M059J (cell line): ENCODE results near the gene ROBO2. TPM values are rescaled to one million over a fixed set of nuclear protein-coding genes. Genes with fewer than 3 reads are reported as not detected.

Source experiments
- DNase-seq: peaks from one replicate; pipeline ENCODE4 v3.0.0-alpha.2; 2012; ENCODE audit warnings: low read depth
- total RNA-seq: library from RNA; depleted of rRNA; stranded (reverse); fragments of >200 nt; shearing (Covaris generic); gene quantifications from 2 replicates; pipeline ENCODE4 v1.2.3, GENCODE V29; 2014

Gene ROBO2
- total RNA-seq, 1 experiment from 2014 or later = not detected

GRCh38 chr3:77489216-77489615 is 449.3 kb downstream of the ROBO2 start:
- DNase-seq = no peak

- DNase-seq = no peak
Measured at GRCh38 chr3:77491961-77492360, 452.1 kb downstream of the ROBO2 start.

- no peak for DNase-seq
Measured at GRCh38 chr3:77500721-77501120, 460.8 kb downstream of the ROBO2 start.

GRCh38 chr3:77506384-77506783 is 466.5 kb downstream of the ROBO2 start:
- no peak for DNase-seq

- no peak for DNase-seq
Measured at GRCh38 chr3:77513542-77513941, 473.6 kb downstream of the ROBO2 start.

GRCh38 chr3:77514766-77515165 is 474.9 kb downstream of the ROBO2 start:
- DNase-seq = no peak

GRCh38 chr3:77524463-77524862 is 484.6 kb downstream of the ROBO2 start:
- no peak for DNase-seq

GRCh38 chr3:77524946-77525682 is 485.2 kb downstream of the ROBO2 start:
- no peak for DNase-seq

- no peak for DNase-seq
Measured at GRCh38 chr3:77526573-77527113, 486.7 kb downstream of the ROBO2 start.

GRCh38 chr3:77529522-77529921 is 489.6 kb downstream of the ROBO2 start:
- no peak for DNase-seq

GRCh38 chr3:77530870-77531269 is 491.0 kb downstream of the ROBO2 start:
- no peak for DNase-seq

- DNase-seq = no peak
Measured at GRCh38 chr3:77535116-77535515, 495.2 kb downstream of the ROBO2 start.

- no peak for DNase-seq
Measured at GRCh38 chr3:77536038-77536775, 496.3 kb downstream of the ROBO2 start.

- no peak for DNase-seq
Measured at GRCh38 chr3:77539014-77539413, 499.1 kb downstream of the ROBO2 start.

- DNase-seq = no peak
Measured at GRCh38 chr3:77539677-77540076, 499.8 kb downstream of the ROBO2 start.

- DNase-seq = no peak
Measured at GRCh38 chr3:77541203-77541922, 501.5 kb downstream of the ROBO2 start.

GRCh38 chr3:77546246-77546645 is 506.3 kb downstream of the ROBO2 start:
- DNase-seq = no peak

GRCh38 chr3:77549034-77549433 is 509.1 kb downstream of the ROBO2 start:
- no peak for DNase-seq

GRCh38 chr3:77553240-77553639 is 513.3 kb downstream of the ROBO2 start:
- no peak for DNase-seq

- DNase-seq = no peak
Measured at GRCh38 chr3:77562089-77562488, 522.2 kb downstream of the ROBO2 start.

- DNase-seq = no peak
Measured at GRCh38 chr3:77563012-77563411, 523.1 kb downstream of the ROBO2 start.

GRCh38 chr3:77566055-77566454 is 526.2 kb downstream of the ROBO2 start:
- no peak for DNase-seq
